ENCODE data around the gene GPC6. TPM values are rescaled to one million over a fixed set of nuclear protein-coding genes. Genes with fewer than 3 reads are reported as not detected.

GPC6 gene
- total RNA-seq, 1 experiment from 2014 or later: not detected

GRCh38 chr13:93736909-93737308 is 510.3 kb downstream of the GPC6 start:
- no TSS peak for BruUV-seq (replicated peaks)
- Histone ChIP-seq H4K20me1 (ENCODE audit: insufficient read depth) (no peaks in the 10 kb centered on the region), H3K9me2 (ENCODE audit: insufficient read depth) (no peaks in the 10 kb centered on the region; the same call in 1 of the 2 replicates), H3K36me3 (ENCODE audit: low read depth) (no peaks in the 10 kb centered on the region), H3K79me2 (ENCODE audit: low read depth) (no peaks in the 10 kb centered on the region), H3K4me3 (no peak overlapping the region), H3K27ac (no peak overlapping the region), H2AFZ (no peak overlapping the region), H3K4me1 (replicated peaks; ENCODE audit: insufficient read depth) (no peaks in the 10 kb centered on the region), H3K4me2 (no peak overlapping the region), H3F3A (ENCODE audit: insufficient read depth, low read depth) (no peaks in the 10 kb centered on the region), H3K9me3 (ENCODE audit: insufficient read depth, low read depth) (no peaks in the 10 kb centered on the region), H3K27me3 (ENCODE audit: insufficient read depth, low read depth) (no peaks in the 10 kb centered on the region)
- ChIA-PET POLR2A (ENCODE audit: unreplicated experiment) (no interaction called here), CTCF (no interaction called here)
- no peak for TF ChIP-seq EZH2 (IDR thresholded peaks at IDR 0.05; ENCODE audit: low read depth)
- TF ChIP-seq CTCF (conservative IDR thresholded peaks at IDR 0.05): no peak
- intact Hi-C loops (cut with micrococcal nuclease; ENCODE audit: unreplicated experiment): no loop called here
- DNase-seq: no peak

GRCh38 chr13:93740334-93740733 is 513.7 kb downstream of the GPC6 start:
- Histone ChIP-seq H3K9me3 (ENCODE audit: insufficient read depth, low read depth) (no peaks in the 10 kb centered on the region; the same call in 1 of the 2 replicates), H3K4me2 (no peak overlapping the region), H3F3A (ENCODE audit: insufficient read depth, low read depth) (no peaks in the 10 kb centered on the region), H3K27me3 (ENCODE audit: insufficient read depth, low read depth) (no peaks in the 10 kb centered on the region), H3K9me2 (ENCODE audit: insufficient read depth) (no peaks in the 10 kb centered on the region; the same call in 1 of the 2 replicates), H3K4me1 (replicated peaks; ENCODE audit: insufficient read depth) (no peaks in the 10 kb centered on the region), H4K20me1 (ENCODE audit: insufficient read depth) (no peaks in the 10 kb centered on the region), H3K4me3 (no peak overlapping the region), H3K79me2 (ENCODE audit: low read depth) (no peaks in the 10 kb centered on the region), H3K36me3 (ENCODE audit: low read depth) (no peaks in the 10 kb centered on the region), H2AFZ (no peak overlapping the region), H3K27ac (no peak overlapping the region)
- BruUV-seq (replicated peaks): no TSS peak
- POLR2A ChIA-PET (ENCODE audit: unreplicated experiment): no interaction called here
- intact Hi-C loops (cut with micrococcal nuclease; ENCODE audit: unreplicated experiment): no loop called here
- no peak for DNase-seq
- no peak for TF ChIP-seq CTCF (conservative IDR thresholded peaks at IDR 0.05)
- no peak for TF ChIP-seq EZH2 (IDR thresholded peaks at IDR 0.05; ENCODE audit: low read depth)
- CTCF ChIA-PET: no interaction called here

- Histone ChIP-seq H3K36me3 (ENCODE audit: low read depth) (no peaks in the 10 kb centered on the region), H3K4me3 (no peak overlapping the region), H3K4me1 (replicated peaks; ENCODE audit: insufficient read depth) (no peaks in the 10 kb centered on the region), H4K20me1 (ENCODE audit: insufficient read depth) (no peaks in the 10 kb centered on the region), H2AFZ (no peak overlapping the region), H3K79me2 (ENCODE audit: low read depth) (no peaks in the 10 kb centered on the region), H3F3A (ENCODE audit: insufficient read depth, low read depth) (no peaks in the 10 kb centered on the region), H3K4me2 (no peak overlapping the region), H3K9me3 (ENCODE audit: insufficient read depth, low read depth) (no peaks in the 10 kb centered on the region; the same call in 1 of the 2 replicates), H3K27ac (no peak overlapping the region), H3K9me2 (ENCODE audit: insufficient read depth) (no peaks in the 10 kb centered on the region), H3K27me3 (ENCODE audit: insufficient read depth, low read depth) (no peaks in the 10 kb centered on the region)
- TF ChIP-seq CTCF (conservative IDR thresholded peaks at IDR 0.05) (no peak), EZH2 (IDR thresholded peaks at IDR 0.05; ENCODE audit: low read depth) (no peak)
- no TSS peak for BruUV-seq (replicated peaks)
- ChIA-PET POLR2A (ENCODE audit: unreplicated experiment) (no interaction called here), CTCF (no interaction called here)
- no peak for DNase-seq
- intact Hi-C loops (cut with micrococcal nuclease; ENCODE audit: unreplicated experiment): no loop called here
These were observed 517.4 kb downstream of the GPC6 start for GRCh38 chr13:93744033-93744432.
